ENCODE data around the gene SBK2.

DNA sequence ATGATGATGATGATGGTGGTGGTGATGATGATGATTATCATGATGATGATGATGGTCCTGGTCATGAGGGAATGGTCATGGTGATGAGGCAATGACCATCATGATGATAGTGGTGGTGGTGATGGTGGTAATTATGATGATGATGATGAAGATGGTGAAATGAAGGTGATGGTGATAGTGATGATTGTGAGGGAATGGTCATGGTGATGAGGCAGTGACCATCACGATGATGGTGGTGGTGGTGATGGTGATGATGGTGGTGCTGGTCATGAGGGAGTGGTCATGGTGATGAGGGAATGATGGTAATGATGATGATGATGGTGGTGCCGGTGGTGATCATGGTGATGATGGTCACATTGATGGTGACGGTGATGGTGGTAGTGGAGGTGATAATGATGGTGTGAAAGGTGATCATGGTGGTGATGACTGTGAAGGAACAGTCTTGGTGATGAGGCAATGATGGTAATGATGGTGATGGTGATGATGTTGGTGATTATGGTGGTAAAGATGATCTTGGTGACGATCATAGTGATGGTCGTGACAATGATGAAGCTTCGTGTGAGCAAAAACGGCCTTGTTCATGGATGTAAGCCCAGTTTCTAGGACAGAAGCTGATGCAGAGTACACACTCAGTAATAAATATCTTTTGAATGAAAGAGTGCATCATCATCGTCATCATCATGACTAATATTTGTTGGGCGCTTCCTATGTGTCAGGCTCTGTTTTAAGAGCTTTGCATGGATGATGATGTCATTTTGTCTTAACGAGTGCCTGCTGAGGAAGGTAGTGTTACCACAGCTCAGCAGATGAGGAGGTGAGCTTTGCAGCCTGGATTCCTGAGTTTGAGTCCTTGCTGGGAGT, 17.3 kb downstream of the SBK2 start:
- TF ChIP-seq, protein P1, sequence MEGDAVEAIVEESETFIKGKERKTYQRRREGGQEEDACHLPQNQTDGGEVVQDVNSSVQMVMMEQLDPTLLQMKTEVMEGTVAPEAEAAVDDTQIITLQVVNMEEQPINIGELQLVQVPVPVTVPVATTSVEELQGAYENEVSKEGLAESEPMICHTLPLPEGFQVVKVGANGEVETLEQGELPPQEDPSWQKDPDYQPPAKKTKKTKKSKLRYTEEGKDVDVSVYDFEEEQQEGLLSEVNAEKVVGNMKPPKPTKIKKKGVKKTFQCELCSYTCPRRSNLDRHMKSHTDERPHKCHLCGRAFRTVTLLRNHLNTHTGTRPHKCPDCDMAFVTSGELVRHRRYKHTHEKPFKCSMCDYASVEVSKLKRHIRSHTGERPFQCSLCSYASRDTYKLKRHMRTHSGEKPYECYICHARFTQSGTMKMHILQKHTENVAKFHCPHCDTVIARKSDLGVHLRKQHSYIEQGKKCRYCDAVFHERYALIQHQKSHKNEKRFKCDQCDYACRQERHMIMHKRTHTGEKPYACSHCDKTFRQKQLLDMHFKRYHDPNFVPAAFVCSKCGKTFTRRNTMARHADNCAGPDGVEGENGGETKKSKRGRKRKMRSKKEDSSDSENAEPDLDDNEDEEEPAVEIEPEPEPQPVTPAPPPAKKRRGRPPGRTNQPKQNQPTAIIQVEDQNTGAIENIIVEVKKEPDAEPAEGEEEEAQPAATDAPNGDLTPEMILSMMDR (IDR thresholded peaks at IDR 0.05; ENCODE audit: insufficient read depth, low read length, poor library complexity, severe bottlenecking), result no peak
- no peak for TF ChIP-seq EZH2phosphoT487 (conservative IDR thresholded peaks at IDR 0.05; ENCODE audit: low read length)
